ENCODE data around the gene ERCC8.
"Not testable (repeated sequence)": the region's sequence is repeated elsewhere in the genome, so short reads cannot be mapped to it uniquely, and the experiment has no call there.

ERCC8 gene

DNA sequence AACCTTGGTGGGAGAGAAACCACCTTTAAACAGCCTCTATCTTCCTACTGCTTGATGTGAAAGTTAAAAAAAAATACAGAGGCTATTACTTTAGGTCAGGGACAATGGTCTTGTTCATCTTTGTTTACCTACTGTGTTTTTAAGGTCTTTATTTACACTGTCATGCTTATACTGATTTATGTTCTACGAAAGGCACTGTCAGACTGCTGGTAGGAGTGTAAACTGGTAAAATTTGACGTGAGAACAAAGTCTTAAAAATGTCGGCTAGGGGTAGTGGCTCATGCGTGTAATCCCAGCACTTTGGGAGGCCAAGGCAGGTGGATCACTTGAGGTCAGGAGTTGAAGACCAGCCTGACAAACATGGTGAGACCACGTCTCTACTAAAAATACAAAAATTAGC is 58.7 kb downstream of the ERCC8 start:
- peaks cover 29% of the 10 kb centered on the region for H3K9me3 Mint-ChIP-seq
- H3K27ac Mint-ChIP-seq = no peak overlapping the region
- no peak overlapping the region for H3K4me3 Mint-ChIP-seq
- H3K36me3 Mint-ChIP-seq (ENCODE audit: low read depth) = peaks cover 60% of the 10 kb centered on the region
- TF ChIP-seq, protein P1, sequence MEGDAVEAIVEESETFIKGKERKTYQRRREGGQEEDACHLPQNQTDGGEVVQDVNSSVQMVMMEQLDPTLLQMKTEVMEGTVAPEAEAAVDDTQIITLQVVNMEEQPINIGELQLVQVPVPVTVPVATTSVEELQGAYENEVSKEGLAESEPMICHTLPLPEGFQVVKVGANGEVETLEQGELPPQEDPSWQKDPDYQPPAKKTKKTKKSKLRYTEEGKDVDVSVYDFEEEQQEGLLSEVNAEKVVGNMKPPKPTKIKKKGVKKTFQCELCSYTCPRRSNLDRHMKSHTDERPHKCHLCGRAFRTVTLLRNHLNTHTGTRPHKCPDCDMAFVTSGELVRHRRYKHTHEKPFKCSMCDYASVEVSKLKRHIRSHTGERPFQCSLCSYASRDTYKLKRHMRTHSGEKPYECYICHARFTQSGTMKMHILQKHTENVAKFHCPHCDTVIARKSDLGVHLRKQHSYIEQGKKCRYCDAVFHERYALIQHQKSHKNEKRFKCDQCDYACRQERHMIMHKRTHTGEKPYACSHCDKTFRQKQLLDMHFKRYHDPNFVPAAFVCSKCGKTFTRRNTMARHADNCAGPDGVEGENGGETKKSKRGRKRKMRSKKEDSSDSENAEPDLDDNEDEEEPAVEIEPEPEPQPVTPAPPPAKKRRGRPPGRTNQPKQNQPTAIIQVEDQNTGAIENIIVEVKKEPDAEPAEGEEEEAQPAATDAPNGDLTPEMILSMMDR (IDR thresholded peaks at IDR 0.05) = no peak
- no peak for DNase-seq
- H3K4me1 Mint-ChIP-seq = no peaks in the 10 kb centered on the region
- H3K27me3 Mint-ChIP-seq (ENCODE audit: low read depth, poor library complexity) = no peaks in the 10 kb centered on the region

DNA sequence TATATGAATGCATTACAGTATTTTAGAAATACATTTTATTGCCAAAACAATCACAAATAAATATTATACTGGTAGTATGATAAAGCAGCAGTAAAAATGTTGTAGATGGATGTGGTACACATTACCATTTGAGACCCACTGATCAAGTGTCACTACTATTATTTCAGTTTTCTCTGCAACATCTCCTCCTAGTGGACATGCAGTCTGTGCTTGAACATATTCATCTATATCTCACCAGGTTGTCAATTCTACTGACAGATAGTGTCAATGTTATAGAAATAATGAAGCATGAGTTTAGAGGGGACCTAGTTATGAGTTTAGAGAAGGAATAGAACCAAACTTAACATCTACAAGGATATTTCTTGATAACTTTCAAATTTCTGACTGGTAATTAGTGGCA is 61.6 kb downstream of the ERCC8 start:
- TF ChIP-seq, protein P1 (IDR thresholded peaks at IDR 0.05) = no peak
- Mint-ChIP-seq H3K36me3 (ENCODE audit: low read depth) (peaks cover 69% of the 10 kb centered on the region), H3K4me1 (no peaks in the 10 kb centered on the region), H3K4me3 (no peak overlapping the region), H3K27me3 (ENCODE audit: low read depth, poor library complexity) (peaks cover 4% of the 10 kb centered on the region), H3K27ac (no peak overlapping the region), H3K9me3 (peaks cover 58% of the 10 kb centered on the region)
- no peak for DNase-seq

DNA sequence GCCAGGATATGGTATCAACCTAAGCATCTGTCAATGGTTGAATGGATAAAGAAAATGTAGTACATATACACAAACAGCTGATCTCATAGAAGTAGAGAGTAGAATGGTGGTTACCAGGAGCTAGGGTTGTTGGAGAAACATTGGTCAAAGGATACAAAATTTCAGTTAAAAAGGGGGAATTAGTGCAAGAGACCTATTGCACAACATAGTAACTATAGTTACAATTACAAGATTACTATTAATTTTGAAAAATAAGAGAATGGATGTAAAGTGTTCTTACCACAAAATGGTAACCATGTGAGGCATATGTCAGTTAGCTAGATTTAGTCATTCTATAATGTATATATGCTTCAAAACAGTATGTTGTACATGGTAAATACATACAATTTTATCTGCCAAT is 72.0 kb downstream of the ERCC8 start:
- no peak for DNase-seq
- H3K36me3 Mint-ChIP-seq (ENCODE audit: low read depth) = peaks cover 42% of the 10 kb centered on the region
- TF ChIP-seq, protein P1 (IDR thresholded peaks at IDR 0.05) = no peak
- no peak overlapping the region for H3K27ac Mint-ChIP-seq
- H3K4me1 Mint-ChIP-seq = no peaks in the 10 kb centered on the region
- H3K27me3 Mint-ChIP-seq (ENCODE audit: low read depth, poor library complexity) = peaks cover 4% of the 10 kb centered on the region
- H3K9me3 Mint-ChIP-seq = peaks cover 40% of the 10 kb centered on the region
- no peak overlapping the region for H3K4me3 Mint-ChIP-seq

DNA sequence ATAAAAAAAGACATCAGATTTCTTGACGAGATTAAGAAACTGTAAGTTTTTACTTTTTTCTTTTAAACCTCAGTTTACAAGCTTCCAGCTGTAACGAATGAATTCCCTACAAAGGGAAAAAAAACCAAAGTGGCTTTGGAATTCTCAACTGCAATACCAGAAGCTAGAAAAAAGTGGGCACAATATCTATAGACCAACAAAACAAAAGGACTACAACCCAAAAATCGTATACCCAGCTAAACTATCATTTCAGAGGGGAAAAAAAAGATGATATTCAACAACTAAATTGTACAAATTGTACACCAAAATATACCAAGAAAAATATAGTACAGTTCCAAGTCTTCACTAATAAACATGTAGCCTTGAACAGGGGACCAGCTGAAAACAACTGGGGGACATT is 74.0 kb downstream of the ERCC8 start:
- Mint-ChIP-seq H3K27me3 (ENCODE audit: low read depth, poor library complexity) (peaks cover 4% of the 10 kb centered on the region), H3K4me3 (no peak overlapping the region), H3K36me3 (ENCODE audit: low read depth) (peaks cover 42% of the 10 kb centered on the region), H3K9me3 (peaks cover 34% of the 10 kb centered on the region), H3K27ac (no peak overlapping the region), H3K4me1 (no peaks in the 10 kb centered on the region)
- DNase-seq = no peak
- TF ChIP-seq, protein P1 (IDR thresholded peaks at IDR 0.05) = no peak

DNA sequence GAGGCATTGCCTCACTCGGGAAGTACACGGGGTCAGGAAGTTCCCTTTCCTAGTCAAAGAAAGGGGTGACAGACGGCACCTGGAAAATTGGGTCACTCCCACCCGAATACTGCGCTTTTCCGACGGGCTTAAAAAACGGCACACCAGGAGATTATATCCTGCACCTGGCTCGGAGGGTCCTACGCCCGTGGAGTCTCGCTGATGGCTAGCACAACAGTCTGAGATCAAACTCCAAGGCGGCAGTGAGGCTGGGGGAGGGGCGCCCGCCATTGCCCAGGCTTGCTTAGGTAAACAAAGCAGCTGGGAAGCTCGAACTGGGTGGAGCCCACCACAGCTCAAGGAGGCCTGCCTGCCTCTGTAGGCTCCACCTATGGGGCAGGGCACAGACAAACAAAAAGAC is 84.3 kb downstream of the ERCC8 start:
- not testable (repeated sequence) for H3K4me1 Mint-ChIP-seq; H3K27me3 Mint-ChIP-seq (ENCODE audit: low read depth, poor library complexity); H3K4me3 Mint-ChIP-seq; H3K27ac Mint-ChIP-seq; DNase-seq
- Mint-ChIP-seq H3K9me3 (peaks cover 49% of the 10 kb centered on the region), H3K36me3 (ENCODE audit: low read depth) (peaks cover 19% of the 10 kb centered on the region)

DNA sequence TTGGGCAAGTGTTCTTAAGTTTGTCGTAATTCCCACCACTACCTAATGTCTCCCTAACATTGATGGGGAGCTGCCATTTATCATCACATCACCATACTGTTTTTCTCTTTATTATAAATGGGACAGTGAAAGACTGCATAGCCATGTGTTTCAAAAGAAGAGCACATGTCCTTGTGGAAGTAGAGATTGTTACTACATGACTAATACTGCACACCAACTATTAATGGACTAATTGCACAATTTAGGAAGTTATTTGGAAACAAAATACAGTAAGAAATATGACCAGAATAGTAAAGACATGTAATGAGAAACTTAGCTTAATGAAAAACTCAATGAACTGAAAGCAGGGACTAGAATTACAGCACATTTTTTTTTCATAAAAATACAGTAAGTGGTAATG is 88.8 kb downstream of the ERCC8 start:
- Mint-ChIP-seq H3K27me3 (ENCODE audit: low read depth, poor library complexity) (no peaks in the 10 kb centered on the region), H3K4me3 (no peak overlapping the region), H3K4me1 (no peaks in the 10 kb centered on the region), H3K27ac (no peak overlapping the region), H3K9me3 (peaks cover 26% of the 10 kb centered on the region), H3K36me3 (ENCODE audit: low read depth) (peaks cover 10% of the 10 kb centered on the region)
- TF ChIP-seq, protein P1 (IDR thresholded peaks at IDR 0.05) = no peak
- DNase-seq = no peak

Data from nephron progenitor cell (in vitro differentiated cells).